Activated naive CD4-positive, alpha-beta T cell treated with anti-CD3 and anti-CD28 coated beads, Interleukin-2, amount 50 U/mL, for 16 hours (primary cell): ENCODE results near the gene SAMD10.
"Not testable (repeated sequence)": the region's sequence is repeated elsewhere in the genome, so short reads cannot be mapped to it uniquely, and the experiment has no call there.

Source experiments
- DNase-seq: peaks from one replicate; pipeline ENCODE4 v3.0.0-alpha.2; 2020

The SAMD10 gene

DNA sequence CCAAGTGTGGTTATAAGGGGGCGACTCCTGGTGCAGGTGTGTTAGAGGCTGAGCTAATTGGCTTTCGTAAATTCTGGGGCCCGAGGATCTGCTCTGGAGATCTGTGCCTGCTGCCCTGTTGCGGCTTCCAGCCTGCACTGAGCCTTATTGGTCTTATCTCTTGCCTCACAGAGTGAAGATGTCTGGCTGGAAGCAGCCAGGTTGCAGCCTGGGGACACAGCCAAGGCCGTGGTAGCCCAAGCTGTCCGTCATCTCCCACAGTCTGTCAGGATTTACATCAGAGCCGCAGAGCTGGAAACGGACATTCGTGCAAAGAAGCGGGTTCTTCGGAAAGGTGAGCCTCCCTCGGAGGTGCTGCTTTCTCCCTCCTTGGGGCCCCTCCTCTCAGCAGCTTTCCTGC, 21.5 kb upstream of the SAMD10 start:
- DNase-seq: no peak

GRCh38 chr20:63982937-63983336, 3.5 kb upstream of the SAMD10 start:
- DNase-seq: no peak

DNA sequence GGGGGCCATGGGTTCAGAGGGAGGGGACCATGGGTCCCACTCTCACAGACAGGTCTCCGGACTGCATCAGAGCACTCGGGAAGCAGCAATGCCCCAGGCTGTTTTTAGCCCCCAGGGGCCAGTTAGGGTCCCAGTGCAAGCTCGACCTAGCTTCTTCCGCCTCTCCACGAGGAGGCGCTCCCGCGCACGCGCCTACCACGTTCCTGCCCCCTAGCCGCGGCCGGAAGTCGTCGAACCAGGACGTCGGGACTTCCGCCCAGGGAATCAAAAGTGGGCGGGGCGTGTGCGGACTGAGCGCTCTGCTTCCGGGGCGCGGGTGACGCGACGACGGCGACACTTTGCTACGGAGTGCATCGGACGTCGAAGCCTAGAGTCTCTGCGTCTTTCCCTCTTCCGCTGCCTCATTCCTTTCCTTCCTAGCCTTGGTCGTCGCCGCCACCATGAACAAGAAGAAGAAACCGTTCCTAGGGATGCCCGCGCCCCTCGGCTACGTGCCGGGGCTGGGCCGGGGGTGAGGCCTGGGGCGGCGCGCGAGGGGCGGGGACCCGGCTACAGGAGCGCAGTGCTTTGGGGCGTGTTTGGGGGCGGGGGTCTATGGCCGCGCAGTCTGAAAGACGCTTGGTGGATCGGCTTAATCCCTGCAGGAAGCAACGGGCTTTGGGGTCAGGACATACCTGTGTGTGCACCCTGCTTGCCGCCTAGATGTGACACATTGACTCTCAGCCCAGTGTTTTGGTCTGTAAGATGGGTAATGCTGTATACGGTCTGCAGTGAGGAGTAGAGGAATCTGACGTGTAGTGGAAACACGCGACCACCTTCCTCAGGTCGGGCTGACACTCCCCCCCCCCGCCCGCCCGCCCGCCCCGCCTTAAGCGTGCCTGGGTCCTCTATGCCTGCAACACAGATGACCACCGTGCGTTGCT, 1.6 kb upstream of the SAMD10 start, which contains the start of gene PRPF6:
Gene PRPF6 (plus strand): TSS at position 327 of the 923 bp plus-strand sequence. CDS start 114 bp downstream, at position 441.
- peak; percentile 96 for DNase-seq

DNA sequence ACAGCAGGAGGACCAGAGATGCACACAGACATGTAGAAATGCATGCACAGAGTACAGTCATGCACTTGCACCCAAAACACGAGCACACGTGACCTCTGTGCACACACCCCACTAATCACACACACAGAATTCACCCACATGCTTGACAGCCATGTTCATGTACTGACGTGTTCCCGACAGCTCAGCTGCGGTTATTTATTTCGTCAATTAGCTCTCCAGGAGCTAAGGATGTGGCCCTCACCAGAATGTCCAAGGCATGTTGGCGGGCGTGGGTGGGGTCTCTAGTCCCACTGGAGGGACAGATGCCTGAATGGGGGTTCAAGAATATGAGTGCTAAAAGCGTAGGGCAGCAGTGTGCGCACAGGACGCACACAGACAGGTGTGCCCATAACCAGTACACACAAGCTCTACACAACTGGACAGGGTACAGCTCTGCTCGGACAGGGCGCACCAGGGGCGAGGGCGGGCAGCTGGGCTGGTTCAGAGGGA, 919 bp upstream of the SAMD10 start:
- DNase-seq: no peak

- no peak for DNase-seq
These were observed 249 bp downstream of the SAMD10 start for GRCh38 chr20:63979229-63979556.

- DNase-seq: peak; percentile 39
These were observed 868 bp downstream of the SAMD10 start for GRCh38 chr20:63978319-63979228.

DNA sequence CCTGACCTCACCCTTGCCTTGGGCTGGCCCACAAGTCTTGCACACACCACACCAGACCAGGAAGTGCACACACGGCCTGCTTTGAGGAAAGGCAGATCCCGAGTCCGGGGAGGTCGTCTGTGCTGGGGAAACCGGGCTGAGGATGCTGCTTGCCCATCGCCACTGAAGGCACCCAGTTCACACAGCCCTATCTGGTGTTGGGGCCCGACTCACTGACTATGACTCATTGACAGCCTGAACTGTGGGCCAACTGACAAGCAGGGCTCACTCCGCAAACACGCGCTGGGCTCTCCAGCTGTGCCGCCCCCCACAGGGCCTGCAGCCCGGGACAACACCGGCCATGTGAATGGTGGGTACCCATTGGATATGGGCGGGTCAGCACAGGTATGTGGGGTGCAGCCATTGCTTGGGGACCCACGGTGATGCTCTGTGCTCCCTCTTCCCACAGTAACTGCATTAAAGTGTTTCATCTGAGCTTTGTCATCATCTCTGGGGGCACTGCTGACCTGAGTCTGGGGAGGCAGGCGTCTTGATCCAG, 1.6 kb downstream of the SAMD10 start:
- peak; percentile 62 for DNase-seq

DNA sequence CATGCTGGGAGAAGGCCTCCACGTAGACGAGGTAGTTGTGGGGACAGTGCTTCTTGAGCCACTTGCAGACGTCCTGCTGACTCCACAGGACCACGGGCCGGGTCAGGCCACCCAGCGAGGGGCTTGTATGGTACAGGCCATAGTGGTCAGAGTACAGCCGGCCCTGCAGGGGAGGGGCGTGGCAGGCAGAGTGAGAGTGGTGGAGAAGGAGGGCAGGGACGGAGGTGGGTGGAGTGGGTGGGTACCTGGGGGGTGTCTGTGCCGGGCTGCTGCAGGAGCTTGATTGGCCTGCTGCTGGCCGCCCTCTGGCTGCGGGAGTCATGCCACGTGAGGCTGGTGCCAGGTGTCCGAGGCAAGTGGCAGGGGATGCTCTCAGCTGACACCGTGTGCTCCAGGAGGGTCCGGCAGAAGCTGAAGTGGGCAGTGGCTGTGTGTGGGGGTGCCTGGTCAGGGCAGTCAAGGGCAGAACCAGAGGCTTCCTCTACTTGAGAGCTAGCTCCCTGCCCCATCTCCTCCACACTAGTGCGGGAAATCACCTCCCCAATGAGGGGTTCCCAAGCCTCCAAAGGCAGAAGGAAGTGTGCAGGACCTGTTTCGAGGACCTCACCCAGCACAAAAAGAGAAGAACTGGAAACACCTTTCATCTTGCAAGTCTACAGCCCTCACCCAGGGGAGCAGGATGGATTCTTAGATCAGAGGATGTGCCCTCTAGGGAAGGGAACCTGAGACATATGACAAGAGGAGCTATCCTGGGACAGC, 2.3 kb downstream of the SAMD10 start:
- no peak for DNase-seq

DNA sequence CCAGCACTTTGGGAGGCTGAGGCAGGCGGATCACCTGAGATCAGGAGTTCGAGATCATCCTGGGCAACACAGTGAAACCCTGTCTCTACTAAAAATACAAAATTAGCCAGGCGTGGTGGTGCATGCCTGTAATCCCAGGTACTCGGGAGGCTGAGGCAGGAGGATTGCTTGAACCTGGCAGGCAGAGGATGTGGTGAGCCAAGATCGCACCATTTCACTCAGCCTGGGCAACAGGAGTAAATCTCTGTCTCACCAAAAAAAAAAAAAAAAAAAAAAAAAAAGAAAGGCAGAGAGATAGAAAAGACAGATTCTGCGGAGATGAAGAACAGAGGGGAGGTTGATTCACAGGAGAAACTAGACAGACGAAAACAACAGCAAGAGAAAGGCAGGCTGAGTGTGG, 2.9 kb downstream of the SAMD10 start:
- not testable (repeated sequence) for DNase-seq

- DNase-seq: no peak
These were observed 4.8 kb downstream of the SAMD10 start for GRCh38 chr20:63974402-63975200.

DNA sequence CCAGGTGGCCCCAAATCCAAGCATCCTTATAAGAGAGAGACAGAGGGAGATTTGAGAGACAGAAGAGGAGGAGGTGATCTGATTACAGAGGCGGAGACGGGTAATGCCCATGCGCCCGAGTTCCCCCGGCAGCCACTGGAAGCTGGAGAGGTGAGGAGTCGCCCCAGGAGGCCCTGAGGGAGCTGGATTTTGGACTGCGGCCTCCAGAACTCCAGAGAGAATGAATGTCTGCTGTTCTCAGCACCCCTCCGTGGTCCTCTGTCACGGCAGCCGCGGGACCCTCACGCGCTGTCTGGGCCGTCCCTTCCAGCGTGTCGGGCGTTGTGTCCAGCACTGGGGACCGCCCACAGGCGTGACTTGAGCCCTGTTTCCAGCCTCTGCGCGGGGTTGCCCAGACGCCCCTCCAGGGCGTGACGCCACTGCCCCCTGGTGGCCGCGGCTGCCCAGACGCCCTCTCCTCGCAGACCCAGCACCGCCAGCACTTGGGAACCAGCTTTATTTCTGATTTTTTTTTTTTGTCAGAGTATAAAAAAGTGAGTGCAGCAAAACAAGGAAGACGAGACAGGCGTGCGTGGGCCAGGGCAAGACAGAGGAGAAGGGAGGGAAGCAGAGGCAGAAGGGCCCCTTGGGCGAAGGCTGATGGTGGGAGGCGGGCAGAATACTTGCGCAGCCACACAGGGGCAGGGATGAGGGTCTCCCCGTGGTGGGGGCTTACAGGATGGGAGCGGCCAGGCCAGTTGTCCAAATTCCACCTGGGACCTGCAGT, 5.6 kb downstream of the SAMD10 start:
- DNase-seq: peak; percentile 81

DNA sequence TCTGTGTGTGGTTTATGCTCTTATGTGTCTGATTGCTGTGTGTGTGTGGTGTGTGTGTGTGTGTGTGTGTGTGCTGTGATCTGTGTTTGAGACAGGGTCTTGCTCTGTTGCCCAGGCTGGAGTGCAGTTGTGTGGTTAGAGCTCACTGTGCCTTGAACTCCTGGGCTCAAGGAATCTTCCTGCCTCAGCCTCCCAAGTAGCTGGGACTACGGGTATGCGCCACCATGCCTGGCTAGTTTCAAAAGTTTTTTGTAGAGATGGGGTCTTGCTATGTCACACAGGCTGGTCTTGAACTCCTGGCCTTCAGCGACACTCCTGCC, 6.3 kb downstream of the SAMD10 start:
- DNase-seq: no peak

DNA sequence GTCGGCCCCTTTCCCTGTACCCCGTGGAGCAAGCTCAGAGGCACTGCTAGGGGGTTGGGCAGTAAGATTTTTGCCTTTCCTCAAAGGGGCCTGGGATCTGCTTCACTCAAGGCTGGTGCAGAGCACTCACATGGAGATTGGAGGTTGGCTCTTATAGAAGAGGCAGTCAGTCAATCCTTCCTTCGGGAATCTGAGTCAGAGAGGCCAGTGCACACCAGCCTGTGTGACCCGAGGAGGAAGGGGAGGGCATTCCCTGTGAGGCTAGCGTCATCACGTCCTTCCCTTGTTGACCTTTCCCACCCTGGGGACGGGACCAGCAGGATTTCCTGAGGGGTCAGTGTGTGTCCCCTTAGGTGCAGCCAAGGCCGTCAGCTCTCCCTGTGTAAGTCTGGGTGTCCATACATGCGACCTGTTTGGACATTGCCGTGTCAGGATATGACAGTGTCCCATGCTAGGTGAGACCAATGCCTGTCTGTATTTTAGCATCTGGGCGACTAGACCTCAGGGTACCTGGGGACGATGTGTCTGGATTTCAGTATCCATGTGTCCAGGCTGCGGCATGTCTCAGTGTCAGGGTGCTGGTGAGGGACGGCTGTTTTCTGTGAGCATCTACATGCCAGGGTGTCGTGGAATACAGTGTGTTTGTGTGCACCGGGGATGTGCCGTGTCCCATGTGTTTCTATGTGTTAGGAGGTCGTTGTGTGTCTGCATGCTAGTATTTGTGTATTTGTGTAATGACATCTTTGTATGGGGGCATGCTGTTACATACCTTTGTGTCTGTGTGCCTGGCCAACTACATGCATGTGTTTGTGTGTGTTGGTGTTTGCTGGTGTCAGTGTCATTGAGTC, 6.9 kb downstream of the SAMD10 start:
- no peak for DNase-seq

- DNase-seq: not testable (repeated sequence)
These were observed 7.5 kb downstream of the SAMD10 start for GRCh38 chr20:63971960-63972311.

GRCh38 chr20:63970714-63971431, 8.6 kb downstream of the SAMD10 start:
- DNase-seq: no peak

- peak; percentile 74 for DNase-seq
These were observed 9.4 kb downstream of the SAMD10 start, which contains the start of gene ZNF512B for GRCh38 chr20:63969838-63970713. TSS of gene ZNF512B (minus strand) at chr20:63969930. CDS start at chr20:63967950, 1,980 bp downstream.

DNA sequence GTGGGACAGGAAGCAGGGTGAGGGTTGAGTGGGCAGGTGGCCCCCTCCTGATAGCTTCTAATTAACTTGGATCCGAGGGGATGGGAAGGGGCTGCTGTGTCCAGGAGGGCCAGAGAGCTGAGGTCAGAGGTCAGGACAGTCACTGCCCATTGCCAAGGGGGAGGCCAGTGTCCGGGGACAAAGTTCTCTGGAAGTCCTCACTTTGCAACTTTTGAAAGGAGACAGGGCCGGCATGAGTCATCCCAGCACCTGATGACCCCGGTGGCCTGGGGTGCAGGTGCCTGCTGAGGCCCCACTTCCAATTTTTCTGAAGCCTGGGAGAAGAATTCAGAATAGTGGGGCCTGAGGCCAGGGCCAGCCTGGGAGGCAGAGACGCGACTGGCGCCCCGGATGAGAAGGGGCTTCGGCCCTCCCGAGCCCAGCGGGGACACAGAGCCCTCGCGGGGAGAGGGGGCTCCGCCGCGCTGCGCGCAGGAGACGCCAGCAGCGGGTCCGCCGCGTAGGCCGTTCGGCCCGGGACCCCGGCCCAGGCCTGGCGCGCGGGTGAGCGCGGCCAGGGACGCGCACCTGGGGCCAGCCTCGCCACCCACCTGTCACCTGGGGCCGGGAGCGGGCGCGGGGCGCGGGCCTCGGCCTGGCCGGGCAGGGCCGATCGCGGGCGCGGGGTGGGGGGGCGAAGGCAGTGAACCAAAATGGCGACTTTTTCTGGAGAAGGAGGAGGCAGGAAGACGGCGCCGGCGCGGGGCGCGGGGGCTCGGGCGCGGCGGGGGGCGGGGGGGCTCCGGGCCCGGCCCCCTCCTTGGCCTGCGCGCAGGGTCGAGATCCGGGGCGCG, 10.3 kb downstream of the SAMD10 start:
- DNase-seq: peak; percentile 53
